Measurements from ENCODE around the gene GNA14. TPM values are rescaled to one million over a fixed set of nuclear protein-coding genes. Genes with fewer than 3 reads are reported as not detected.

GNA14 gene
- total RNA-seq, 1 experiment from 2014 or later: 0.37 TPM

DNA sequence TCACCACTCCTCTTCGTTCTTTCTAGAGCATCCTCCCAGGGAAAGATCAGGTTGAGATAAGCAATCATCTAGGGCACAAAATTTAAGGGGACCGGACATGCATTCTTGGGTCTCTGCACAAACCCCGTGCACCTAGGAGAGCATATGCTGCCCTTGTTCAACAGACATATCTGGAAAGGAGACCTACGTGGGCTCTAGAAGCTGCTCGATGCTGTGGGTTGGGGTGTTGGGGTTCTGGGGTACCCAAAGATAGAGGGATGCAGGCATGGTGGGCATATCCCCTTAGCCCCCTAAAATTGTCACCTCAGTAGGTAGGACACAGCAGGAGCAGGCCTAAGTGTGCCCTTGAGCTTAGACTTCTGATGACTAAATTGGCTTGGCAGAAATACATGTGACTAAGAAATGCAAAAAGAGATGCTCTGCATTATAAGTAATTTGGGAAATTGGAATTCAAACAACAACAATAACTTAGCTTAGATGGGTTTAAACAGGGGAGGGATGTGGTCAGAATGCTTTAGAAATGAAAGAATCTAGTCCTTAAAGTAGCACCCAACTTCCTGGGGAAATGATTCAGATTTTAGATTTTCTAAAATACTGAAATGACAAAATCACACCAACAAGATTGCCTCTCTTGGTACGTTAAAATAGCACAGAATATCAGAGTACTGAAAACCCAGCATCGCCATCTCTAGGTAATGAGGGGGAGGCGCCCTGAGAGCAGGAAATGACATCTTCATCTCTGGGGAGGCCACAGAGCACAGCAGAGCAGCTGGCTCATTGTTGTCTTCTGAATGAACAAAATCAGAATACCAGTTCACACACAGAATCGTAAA lies 172.3 kb downstream of the GNA14 start:
- no CpG with 5 or more reads among the region's 9 CpGs for WGBS (ENCODE audit: extremely low coverage, insufficient read length, low lambda C conversion rate)

More for the DNA sequence above, 172.3 kb downstream of the GNA14 start:
- Histone ChIP-seq H2AFZ (ENCODE audit: low read length) (no peak overlapping the region), H3K9me3 (ENCODE audit: control insufficient read depth, low read depth, low read length) (no peaks in the 10 kb centered on the region), H3K14ac (ENCODE audit: insufficient read depth, low read length) (no peak overlapping the region), H3K4me2 (ENCODE audit: insufficient read depth, insufficient read length, low read length) (no peak overlapping the region), H3K79me1 (ENCODE audit: insufficient read depth, low read depth, low read length, poor library complexity, severe bottlenecking) (no peaks in the 10 kb centered on the region), H3K79me2 (ENCODE audit: insufficient read depth, low read length) (no peaks in the 10 kb centered on the region), H3K9ac (ENCODE audit: extremely low read depth, insufficient read length, low read length) (no peak overlapping the region), H2AK5ac (ENCODE audit: insufficient read length, low read length) (no peak overlapping the region), H2BK20ac (ENCODE audit: low read depth, low read length, poor library complexity, severe bottlenecking) (no peak overlapping the region), H3T11ph (ENCODE audit: low read length) (no peak overlapping the region), H3K18ac (ENCODE audit: insufficient read length, low read depth, low read length) (no peak overlapping the region), H2BK12ac (ENCODE audit: insufficient read length, low read depth, low read length) (no peak overlapping the region), H3K23me2 (ENCODE audit: insufficient read length, low read depth, low read length, poor library complexity, severe bottlenecking) (no peaks in the 10 kb centered on the region), H3K4me1 (ENCODE audit: insufficient read depth, low read length) (no peaks in the 10 kb centered on the region; the same call in 1 of the 2 replicates), H3K27me3 (ENCODE audit: insufficient read depth, low read length) (no peaks in the 10 kb centered on the region), H3K23ac (ENCODE audit: insufficient read length, low read depth, low read length) (no peak overlapping the region), H3K27ac (ENCODE audit: insufficient read length, low read depth, low read length) (no peak overlapping the region), H4K5ac (ENCODE audit: insufficient read length, low read depth, low read length) (no peak overlapping the region), H4K8ac (replicated peaks; ENCODE audit: insufficient read length, low read depth, low read length) (no peak overlapping the region), H3K56ac (ENCODE audit: insufficient read length, low read depth, low read length) (no peak overlapping the region), H3K4ac (ENCODE audit: low read depth, low read length) (no peak overlapping the region), H4K20me1 (ENCODE audit: control insufficient read depth, insufficient read depth, insufficient read length) (no peaks in the 10 kb centered on the region), H4K91ac (ENCODE audit: insufficient read length, low read depth, low read length) (no peak overlapping the region), H2BK5ac (ENCODE audit: insufficient read length, low read length) (no peak overlapping the region), H2BK120ac (ENCODE audit: low read depth, low read length, poor library complexity, severe bottlenecking) (no peak overlapping the region), H2BK15ac (ENCODE audit: low read depth, low read length) (no peak overlapping the region)
- DNase-seq: no peak
- peaks cover 2 to 5% of the 10 kb centered on the region in 2 experiments; a peak in 3 of 4 replicates for H3K4me1 Mint-ChIP-seq
- no peak overlapping the region; a peak in 1 of 7 replicates for H3K27ac Mint-ChIP-seq
- peaks cover 5 to 16% (median 5%) of the 10 kb centered on the region in 3 experiments for H3K36me3 Mint-ChIP-seq (ENCODE audit: insufficient read depth in 1 of 3, low read depth in 3 of 3)
- TF ChIP-seq CTCF (conservative IDR thresholded peaks at IDR 0.05): no peak
- H3K4me3 Mint-ChIP-seq: no peak overlapping the region
- H3K9me3 Mint-ChIP-seq: peaks cover 14 to 32% of the 10 kb centered on the region in 2 experiments
- peaks cover 2% of the 10 kb centered on the region; the same call in 1 of the 2 replicates for H3K27me3 Mint-ChIP-seq (ENCODE audit: low read depth)
